NOMO-1 (cell line): ENCODE measurements around the gene TRMU.

ENCODE experiments used
- DNase-seq, 2 experiments: peaks; one replicate each; lab custom pipeline; 2025; ENCODE audit not compliant: unreplicated experiment in 2 of 2; lab: John Stamatoyannopoulos, UW

The TRMU gene

GRCh38 chr22:46336119-46337078 is 885 bp downstream of the TRMU start:
- DNase-seq = no peak

- DNase-seq = no peak
These were observed 2.4 kb downstream of the TRMU start for GRCh38 chr22:46337870-46338269.

GRCh38 chr22:46338636-46339035 is 3.1 kb downstream of the TRMU start:
- DNase-seq = no peak

- no peak for DNase-seq
These were observed 4.4 kb downstream of the TRMU start for GRCh38 chr22:46339956-46340355.

DNA sequence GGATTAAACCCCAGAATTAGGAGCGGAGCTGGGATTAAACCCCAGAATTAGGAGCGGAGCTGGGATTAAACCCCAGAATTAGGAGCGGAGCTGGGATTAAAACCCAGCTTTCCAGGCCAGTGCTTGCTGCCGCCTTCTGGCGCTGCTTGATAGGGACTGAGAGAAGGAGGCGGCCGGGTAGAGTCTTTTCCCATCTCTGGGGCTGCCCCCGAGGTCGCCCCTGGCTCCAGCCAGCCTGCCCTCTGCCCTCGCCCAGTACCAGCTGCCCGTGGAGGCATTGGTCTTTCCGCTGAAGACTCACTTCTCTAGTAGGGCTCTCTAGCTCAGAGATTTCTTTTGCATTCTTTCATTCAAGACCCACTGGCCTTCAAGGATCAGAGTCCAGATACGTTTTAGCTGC is 5.2 kb downstream of the TRMU start:
- no peak for DNase-seq

DNA sequence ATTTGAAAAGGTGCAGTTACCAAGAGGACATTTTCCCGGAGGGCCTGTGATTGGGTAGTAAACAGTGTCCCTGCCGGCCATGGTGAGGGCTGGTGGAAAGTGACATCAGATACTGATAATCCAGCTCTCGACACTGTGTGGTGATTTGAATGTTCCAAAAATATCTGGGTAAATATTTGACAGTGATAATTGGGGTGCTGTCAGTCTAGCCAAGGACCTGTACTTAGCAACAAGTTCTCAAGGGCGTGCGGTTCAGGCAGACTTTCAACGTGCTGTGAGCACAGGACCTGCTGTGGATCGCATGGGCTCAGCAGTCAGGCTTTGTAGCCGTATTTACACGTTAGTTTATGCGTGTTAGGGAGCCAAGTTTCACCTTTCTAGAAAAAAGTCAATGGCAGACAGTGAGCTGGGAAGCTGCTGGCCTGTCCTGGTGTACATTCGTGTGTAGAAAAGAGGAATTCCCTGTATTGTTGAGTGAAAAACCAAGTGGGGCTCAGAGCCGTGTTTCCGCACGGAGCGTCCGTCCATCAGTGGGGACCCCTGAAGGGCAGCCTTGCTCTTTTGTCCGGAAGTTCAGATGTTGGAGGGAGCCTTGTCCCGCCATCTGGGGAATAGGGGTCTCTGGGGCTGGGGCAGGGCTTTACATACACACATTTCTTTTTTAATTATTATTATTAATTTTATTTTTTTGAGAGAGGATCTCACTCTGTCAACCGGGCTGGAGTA is 11.3 kb downstream of the TRMU start:
- DNase-seq = no peak

- DNase-seq = no peak
These were observed 12.1 kb downstream of the TRMU start for GRCh38 chr22:46347646-46348045.

DNA sequence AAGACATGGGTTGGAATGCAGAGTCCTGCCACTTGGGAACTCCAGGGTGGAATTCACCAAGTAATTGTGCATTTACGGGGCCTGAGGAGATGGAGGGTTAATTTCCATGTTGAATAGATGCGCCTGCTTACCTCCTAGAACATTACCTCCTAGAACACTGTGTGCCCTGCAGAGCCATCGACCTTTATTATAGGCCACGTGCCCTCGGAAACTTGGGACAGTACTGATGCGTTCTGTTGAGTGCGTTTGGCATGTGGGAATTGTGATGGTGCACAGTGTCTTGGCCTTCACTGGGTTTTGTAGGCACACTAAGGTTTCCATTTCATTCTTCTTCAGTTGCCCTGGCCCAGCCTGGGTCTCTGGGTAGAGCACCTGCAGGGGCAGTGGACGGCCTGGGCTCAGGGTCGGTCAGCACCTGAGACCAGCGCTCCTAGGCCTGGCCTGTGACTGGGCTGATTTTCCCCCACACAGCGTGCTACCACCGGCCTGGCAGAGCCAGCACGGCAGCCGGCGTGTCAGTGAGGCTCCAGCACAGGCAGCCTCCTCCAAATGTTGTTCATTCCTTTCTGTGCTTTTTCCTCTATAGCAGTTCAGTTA is 12.7 kb downstream of the TRMU start:
- DNase-seq = no peak

DNA sequence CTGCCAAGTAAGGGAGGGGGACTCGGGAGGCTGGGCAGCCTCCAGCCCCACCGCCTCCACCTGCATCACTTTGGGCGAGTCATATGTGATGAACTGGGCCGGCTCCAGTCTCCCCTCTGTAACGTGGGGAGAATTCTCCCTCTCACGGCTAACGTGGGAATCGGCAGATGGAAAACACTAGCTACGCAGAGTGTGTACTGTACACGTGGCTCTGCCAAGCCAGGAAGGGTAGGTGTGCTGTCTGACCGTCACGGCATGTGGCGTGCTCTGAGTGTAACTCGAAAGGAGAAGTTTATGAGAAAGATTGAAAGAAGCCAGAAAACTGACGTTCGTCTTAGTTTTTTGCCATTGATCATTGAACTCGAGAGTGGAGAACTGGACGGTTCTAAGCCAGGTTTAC is 13.7 kb downstream of the TRMU start:
- DNase-seq = no peak

- no peak for DNase-seq
These were observed 14.2 kb downstream of the TRMU start for GRCh38 chr22:46349681-46350080.

DNA sequence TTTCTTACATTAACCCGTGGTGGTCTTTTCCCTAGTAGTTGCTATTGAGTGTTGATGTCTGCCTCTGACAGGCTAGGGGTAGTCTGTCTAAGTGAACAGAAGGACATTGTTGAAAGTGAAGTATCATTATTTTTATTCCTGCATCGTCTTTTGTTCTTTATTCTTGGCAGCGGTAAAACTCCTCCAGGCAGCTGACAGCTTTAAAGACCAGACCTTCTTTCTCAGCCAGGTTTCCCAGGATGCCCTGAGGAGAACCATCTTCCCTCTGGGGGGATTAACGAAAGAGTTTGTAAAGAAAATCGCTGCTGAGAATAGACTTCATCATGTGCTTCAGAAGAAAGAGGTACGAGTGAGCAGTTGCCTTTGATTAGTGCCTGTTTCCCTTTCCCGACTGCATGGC is 14.6 kb downstream of the TRMU start:
- DNase-seq = no peak

DNA sequence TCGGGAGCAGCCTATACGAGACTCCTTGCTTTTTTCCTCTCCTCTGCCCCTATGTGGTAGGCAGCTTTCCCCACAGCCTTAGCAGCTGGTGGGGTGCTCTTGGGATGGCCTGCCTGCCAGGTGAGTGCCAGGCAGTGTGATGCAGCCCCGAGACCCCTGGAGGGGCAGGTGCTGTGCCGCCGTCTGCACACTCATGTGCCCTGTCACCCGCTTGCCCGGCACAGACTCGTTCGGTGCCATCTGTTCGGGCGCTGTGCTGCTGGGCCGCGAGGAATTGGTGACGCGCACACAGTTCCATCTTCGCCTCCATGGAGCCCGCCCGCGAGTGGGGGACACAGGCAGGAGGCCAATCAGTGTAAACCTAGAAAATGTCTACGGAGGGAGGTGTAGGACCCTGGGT is 15.1 kb downstream of the TRMU start:
- no peak for DNase-seq

DNA sequence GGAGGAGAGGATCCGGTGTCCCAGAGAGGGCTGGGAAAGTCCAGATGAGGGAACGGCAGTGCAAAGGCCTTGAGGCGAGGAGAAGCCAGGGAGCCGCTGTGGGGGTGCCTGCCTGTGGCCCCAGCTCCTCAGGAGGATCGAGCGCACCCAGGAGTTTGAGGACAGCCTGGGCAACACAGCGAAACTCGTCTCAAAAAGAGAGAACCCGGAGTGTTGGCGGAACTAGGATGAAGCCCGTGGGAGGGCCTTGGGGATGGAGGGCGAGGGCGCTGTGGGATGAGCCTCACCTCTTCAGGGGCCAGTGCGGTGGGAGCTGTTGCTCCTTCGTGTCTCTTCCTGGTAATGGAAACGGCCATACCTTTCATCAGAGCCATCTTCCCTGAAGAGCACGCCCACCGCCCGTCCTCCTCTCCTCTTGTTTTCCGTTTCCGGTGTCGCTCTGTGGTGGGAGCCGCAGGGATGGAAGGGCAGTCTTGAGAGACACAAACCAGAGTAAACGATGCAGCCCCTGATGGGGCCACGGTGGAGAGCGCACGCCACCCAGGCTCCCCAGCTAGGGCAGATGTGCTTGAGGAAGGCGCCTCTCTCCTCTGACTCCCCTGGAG is 15.7 kb downstream of the TRMU start:
- no peak for DNase-seq

GRCh38 chr22:46351767-46352166 is 16.3 kb downstream of the TRMU start:
- no peak for DNase-seq

DNA sequence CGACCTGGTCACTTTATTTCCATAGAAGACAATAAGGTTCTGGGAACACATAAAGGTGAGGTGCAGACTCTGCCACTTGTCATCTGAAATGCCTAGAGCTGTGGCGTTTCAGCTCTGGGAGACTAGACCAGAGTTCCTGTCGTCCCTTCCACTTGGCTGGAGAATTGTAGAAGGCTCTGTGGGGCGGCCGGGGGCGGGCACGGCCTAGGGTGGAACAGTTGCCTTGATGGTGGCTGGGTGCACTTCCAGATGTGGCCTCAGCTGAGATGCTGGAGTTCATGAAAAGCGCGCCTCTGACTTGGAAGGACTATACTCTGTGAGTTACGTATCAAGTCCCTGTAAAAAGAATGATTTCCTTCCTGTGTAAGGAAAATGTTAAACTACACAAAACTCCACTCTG is 16.8 kb downstream of the TRMU start:
- DNase-seq = no peak

- DNase-seq = no peak
These were observed 17.3 kb downstream of the TRMU start for GRCh38 chr22:46352691-46353386.

DNA sequence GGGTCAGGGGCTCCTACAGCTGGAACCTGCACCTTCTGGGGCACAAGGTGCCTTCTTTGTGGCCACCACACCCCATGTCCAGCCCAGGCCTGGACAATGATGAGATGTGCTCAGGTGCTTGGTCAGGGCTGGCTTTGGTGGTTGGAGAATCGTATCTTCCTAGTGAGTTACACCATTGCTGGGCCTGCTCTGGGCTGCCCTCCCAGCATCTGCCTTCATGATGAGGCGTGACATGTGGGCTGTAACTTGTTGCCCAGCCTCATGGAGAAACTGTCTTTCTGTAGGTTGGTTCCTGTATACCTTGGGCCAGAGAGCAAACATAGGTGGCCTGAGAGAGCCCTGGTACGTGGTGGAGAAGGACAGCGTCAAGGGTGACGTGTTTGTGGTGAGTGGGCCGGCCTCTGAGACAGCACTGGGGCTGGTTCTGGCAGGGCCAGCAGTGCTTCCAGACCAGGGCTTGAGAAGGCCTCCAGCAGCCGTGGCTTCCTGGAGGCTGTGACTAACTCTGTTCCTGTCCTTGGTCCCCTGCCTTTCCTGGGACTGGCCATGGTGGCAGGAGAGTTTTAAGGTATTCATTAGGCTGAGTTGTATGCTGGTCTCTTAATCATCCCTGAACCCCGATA is 18.1 kb downstream of the TRMU start:
- no peak for DNase-seq

- DNase-seq = no peak
These were observed 18.9 kb downstream of the TRMU start for GRCh38 chr22:46354176-46354992.

DNA sequence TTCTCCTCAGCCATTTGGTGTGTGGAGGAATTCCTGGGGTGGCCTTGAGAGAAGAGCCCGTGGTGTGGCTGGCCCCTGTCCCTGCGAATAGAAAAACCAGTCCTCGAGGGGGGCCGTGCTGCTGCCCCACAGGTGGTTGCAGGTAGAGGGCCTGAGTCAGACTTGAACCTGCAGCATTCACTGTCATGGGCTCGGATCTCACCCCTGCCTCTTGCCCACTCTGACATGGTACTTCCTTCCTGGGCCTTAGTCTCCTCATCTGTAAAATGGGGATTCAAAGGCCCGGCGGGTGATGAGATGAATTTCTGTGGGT is 19.4 kb downstream of the TRMU start:
- DNase-seq = no peak
